GM23338 (cell line): ENCODE measurements around the gene LAMC3. TPM values are rescaled to one million over a fixed set of nuclear protein-coding genes. Genes with fewer than 3 reads are reported as not detected.

Experiments used
- ATAC-seq: fragments of 200-7000 bp; cut with Tn5 transposase; 3 replicates; pipeline ENCODE4 v1.9.1; 2020
- DNase-seq: peaks from one replicate; pipeline ENCODE4 v3.0.0-alpha.2; 2015; ENCODE audit warnings: low spot score
- H2AFZ ChIP-seq: fragments of 200-600 bp; sonication (generic); 2 replicates; pipeline ENCODE4 v1.8.0; 2016; ENCODE audit warnings: antibody characterized with exemption, mild to moderate bottlenecking, moderate library complexity
- H3F3A ChIP-seq: fragments of 200-600 bp; sonication (generic); replicated peaks from 2 replicates; pipeline ENCODE4 v1.8.0; 2017; ENCODE audit warnings: antibody characterized with exemption, mixed run types, low read depth
- H3K27ac ChIP-seq: fragments of 200-600 bp; sonication (generic); 2 replicates; pipeline ENCODE4 v1.6.1; 2016; ENCODE audit warnings: low read depth
- H3K27me3 ChIP-seq: fragments of 200-600 bp; sonication (generic); 2 replicates; pipeline ENCODE4 v1.8.0; 2016; ENCODE audit warnings: mild to moderate bottlenecking, mixed run types, moderate library complexity; ENCODE audit not compliant: insufficient read depth
- H3K36me3 ChIP-seq: fragments of 200-600 bp; sonication (generic); 2 replicates; pipeline ENCODE4 v1.8.0; 2016; ENCODE audit warnings: mild to moderate bottlenecking; ENCODE audit not compliant: insufficient read depth
- H3K4me1 ChIP-seq: fragments of 200-600 bp; sonication (generic); 2 replicates; pipeline ENCODE4 v1.8.0; 2016; ENCODE audit warnings: mild to moderate bottlenecking, moderate library complexity; ENCODE audit not compliant: insufficient read depth
- H3K4me2 ChIP-seq: fragments of 200-600 bp; sonication (generic); 2 replicates; pipeline ENCODE4 v1.7.1; 2017; ENCODE audit warnings: mixed run types
- H3K4me3 ChIP-seq: fragments of 200-600 bp; sonication (generic); 2 replicates; pipeline ENCODE4 v1.6.1; 2016; ENCODE audit warnings: mixed run types
- H3K79me2 ChIP-seq: fragments of 200-600 bp; sonication (generic); replicated peaks from 2 replicates; pipeline ENCODE4 v1.8.0; 2017; ENCODE audit warnings: mild to moderate bottlenecking; ENCODE audit not compliant: insufficient read depth
- H3K9me2 ChIP-seq: fragments of 200-600 bp; sonication (generic); 2 replicates; pipeline ENCODE4 v1.8.0; 2017; ENCODE audit not compliant: insufficient read depth
- H4K20me1 ChIP-seq: fragments of 200-600 bp; sonication (generic); replicated peaks from 2 replicates; pipeline ENCODE4 v1.8.0; 2017; ENCODE audit warnings: mild to moderate bottlenecking; ENCODE audit not compliant: insufficient read depth
- H3K27ac Mint-ChIP-seq: 2 replicates; pipeline ENCODE4 v1.8.0; 2020; ENCODE audit warnings: inconsistent platforms, mild to moderate bottlenecking, moderate library complexity, mixed read lengths
- H3K27me3 Mint-ChIP-seq: 3 replicates; pipeline ENCODE4 v1.8.0; 2022; ENCODE audit warnings: low read depth, mild to moderate bottlenecking, moderate library complexity, mixed read lengths, inconsistent platforms; ENCODE audit not compliant: insufficient read depth, poor library complexity
- H3K36me3 Mint-ChIP-seq: 3 replicates; pipeline ENCODE4 v1.8.0; 2021; ENCODE audit warnings: low read depth, mild to moderate bottlenecking, inconsistent platforms, moderate library complexity, mixed read lengths
- H3K4me1 Mint-ChIP-seq: 3 replicates; pipeline ENCODE4 v1.8.0; 2020; ENCODE audit warnings: mild to moderate bottlenecking, inconsistent platforms, mixed read lengths
- H3K4me3 Mint-ChIP-seq: 3 replicates; pipeline ENCODE4 v1.8.0; 2021; ENCODE audit warnings: moderate library complexity, mild to moderate bottlenecking, inconsistent platforms, mixed read lengths
- H3K9me3 Mint-ChIP-seq: 3 replicates; pipeline ENCODE4 v1.8.0; 2020; ENCODE audit warnings: moderate library complexity, mild to moderate bottlenecking, inconsistent platforms, mixed read lengths
- CREB1 ChIP-seq: fragments of 250-450 bp; sonication (Bioruptor Pico); IDR thresholded peaks from 2 replicates; pipeline ENCODE4 v1.5.0; 2020; ENCODE audit warnings: low read depth, mild to moderate bottlenecking, moderate library complexity
- EZH2 ChIP-seq: fragments of 200-600 bp; sonication (generic); IDR thresholded peaks from one replicate; pipeline ENCODE4 v1.8.0; 2017; ENCODE audit warnings: antibody characterized with exemption, mild to moderate bottlenecking, low read depth; ENCODE audit not compliant: unreplicated experiment
- EZH2phosphoT487 ChIP-seq: fragments of 200-600 bp; sonication (generic); IDR thresholded peaks from one replicate; pipeline ENCODE4 v1.8.1; 2018; ENCODE audit warnings: antibody characterized with exemption; ENCODE audit not compliant: unreplicated experiment
- JUNB ChIP-seq: IDR thresholded peaks from one replicate; pipeline ENCODE4 v1.6.1; 2016; ENCODE audit warnings: antibody characterized with exemption; ENCODE audit not compliant: unreplicated experiment
- NANOG ChIP-seq: IDR thresholded peaks from 2 replicates; pipeline ENCODE4 v1.6.1; 2016; ENCODE audit warnings: antibody characterized with exemption, borderline replicate concordance
- POLR2AphosphoS5 ChIP-seq: IDR thresholded peaks from 2 replicates; pipeline ENCODE4 v1.6.1; 2016; ENCODE audit warnings: antibody characterized with exemption, low read depth
- STAT1 ChIP-seq: IDR thresholded peaks from one replicate; pipeline ENCODE4 v1.6.1; 2016; ENCODE audit warnings: antibody characterized with exemption; ENCODE audit not compliant: unreplicated experiment
- ZNF114 ChIP-seq: fragments of 250-450 bp; sonication (Bioruptor Pico); IDR thresholded peaks from 2 replicates; pipeline ENCODE4 v1.5.0; 2020; ENCODE audit warnings: mild to moderate bottlenecking, moderate library complexity
- ZNF331 ChIP-seq: fragments of 250-450 bp; sonication (Bioruptor Pico); IDR thresholded peaks from 2 replicates; pipeline ENCODE4 v1.5.0; 2020; ENCODE audit warnings: low read depth, mild to moderate bottlenecking, moderate library complexity
- polyA plus RNA-seq: library from polyadenylated mRNA; unstranded; fragments of >200 nt; fragmentation: Nextera tagmentation; extraction: Ambion mirVana; gene quantifications from 2 replicates; pipeline ENCODE4 v1.2.1, GENCODE V29; 2016
- total RNA-seq: library from RNA; depleted of rRNA; stranded (reverse); fragments of >200 nt; shearing (Covaris generic); gene quantifications from 2 replicates; pipeline ENCODE4 v1.2.3, GENCODE V29; 2014
- TF ChIP-seq, protein P1 (sequence below): IDR thresholded peaks from one replicate; pipeline ENCODE4 v1.6.1; 2018; ENCODE audit warnings: antibody characterized with exemption; ENCODE audit not compliant: unreplicated experiment
- TF ChIP-seq, protein P2 (sequence below): IDR thresholded peaks from 2 replicates; pipeline ENCODE4 v1.6.1; 2016; ENCODE audit warnings: antibody characterized with exemption
- TF ChIP-seq, protein P3 (sequence below): fragments of 250-450 bp; sonication (Bioruptor Pico); IDR thresholded peaks from 2 replicates; pipeline ENCODE4 v1.5.0; 2020; ENCODE audit warnings: mild to moderate bottlenecking, moderate library complexity
- TF ChIP-seq, protein P4 (sequence below), 2 experiments: fragments of 200-600 bp in 1 of 2; sonication (generic) in 1 of 2; conservative IDR thresholded peaks; 2 replicates each; pipeline versions ENCODE4 v1.5.1 to v1.6.1; 2016 to 2017; ENCODE audit warnings: antibody characterized with exemption in 2 of 2, low read depth in 2 of 2, mild to moderate bottlenecking in 2 of 2, moderate library complexity in 1 of 2

LAMC3 gene
- total and polyA plus RNA-seq, 2 experiments from 2014 or later, result 9.0 to 27.4 TPM

DNA sequence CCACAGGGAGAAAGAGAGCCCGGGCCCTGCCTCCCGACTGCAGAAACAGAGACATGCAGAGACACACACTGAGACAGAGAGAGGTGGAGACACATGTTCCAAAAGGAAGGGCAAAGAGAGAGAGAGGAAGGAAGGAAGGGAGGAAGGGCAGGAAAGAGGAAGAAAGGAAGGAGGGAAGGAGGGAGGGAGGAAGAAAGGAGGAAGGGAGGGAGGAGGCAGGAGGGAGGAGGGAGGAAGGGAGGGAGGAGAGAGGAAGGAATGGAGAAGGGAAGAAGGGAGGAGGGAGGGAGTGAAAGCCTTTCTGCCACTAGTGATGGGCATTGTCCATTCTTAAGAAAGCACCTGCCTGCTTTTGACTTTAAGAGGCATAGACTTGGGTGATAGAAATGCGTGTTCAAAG, 38.1 kb upstream of the LAMC3 start:
- Histone ChIP-seq H3K4me2 (no peak overlapping the region), H4K20me1 (no peaks in the 10 kb centered on the region), H3K9me2 (no peaks in the 10 kb centered on the region), H3K4me1 (no peaks in the 10 kb centered on the region), H3K79me2 (no peaks in the 10 kb centered on the region), H3F3A (no peaks in the 10 kb centered on the region), H3K4me3 (no peak overlapping the region), H3K27ac (no peak overlapping the region), H3K36me3 (no peaks in the 10 kb centered on the region), H2AFZ (no peak overlapping the region), H3K27me3 (no peaks in the 10 kb centered on the region)
- DNase-seq, result no peak
- TF ChIP-seq, protein P1, sequence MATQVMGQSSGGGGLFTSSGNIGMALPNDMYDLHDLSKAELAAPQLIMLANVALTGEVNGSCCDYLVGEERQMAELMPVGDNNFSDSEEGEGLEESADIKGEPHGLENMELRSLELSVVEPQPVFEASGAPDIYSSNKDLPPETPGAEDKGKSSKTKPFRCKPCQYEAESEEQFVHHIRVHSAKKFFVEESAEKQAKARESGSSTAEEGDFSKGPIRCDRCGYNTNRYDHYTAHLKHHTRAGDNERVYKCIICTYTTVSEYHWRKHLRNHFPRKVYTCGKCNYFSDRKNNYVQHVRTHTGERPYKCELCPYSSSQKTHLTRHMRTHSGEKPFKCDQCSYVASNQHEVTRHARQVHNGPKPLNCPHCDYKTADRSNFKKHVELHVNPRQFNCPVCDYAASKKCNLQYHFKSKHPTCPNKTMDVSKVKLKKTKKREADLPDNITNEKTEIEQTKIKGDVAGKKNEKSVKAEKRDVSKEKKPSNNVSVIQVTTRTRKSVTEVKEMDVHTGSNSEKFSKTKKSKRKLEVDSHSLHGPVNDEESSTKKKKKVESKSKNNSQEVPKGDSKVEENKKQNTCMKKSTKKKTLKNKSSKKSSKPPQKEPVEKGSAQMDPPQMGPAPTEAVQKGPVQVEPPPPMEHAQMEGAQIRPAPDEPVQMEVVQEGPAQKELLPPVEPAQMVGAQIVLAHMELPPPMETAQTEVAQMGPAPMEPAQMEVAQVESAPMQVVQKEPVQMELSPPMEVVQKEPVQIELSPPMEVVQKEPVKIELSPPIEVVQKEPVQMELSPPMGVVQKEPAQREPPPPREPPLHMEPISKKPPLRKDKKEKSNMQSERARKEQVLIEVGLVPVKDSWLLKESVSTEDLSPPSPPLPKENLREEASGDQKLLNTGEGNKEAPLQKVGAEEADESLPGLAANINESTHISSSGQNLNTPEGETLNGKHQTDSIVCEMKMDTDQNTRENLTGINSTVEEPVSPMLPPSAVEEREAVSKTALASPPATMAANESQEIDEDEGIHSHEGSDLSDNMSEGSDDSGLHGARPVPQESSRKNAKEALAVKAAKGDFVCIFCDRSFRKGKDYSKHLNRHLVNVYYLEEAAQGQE, result no peak
- TF ChIP-seq EZH2phosphoT487, result no peak
- TF ChIP-seq, protein P2, sequence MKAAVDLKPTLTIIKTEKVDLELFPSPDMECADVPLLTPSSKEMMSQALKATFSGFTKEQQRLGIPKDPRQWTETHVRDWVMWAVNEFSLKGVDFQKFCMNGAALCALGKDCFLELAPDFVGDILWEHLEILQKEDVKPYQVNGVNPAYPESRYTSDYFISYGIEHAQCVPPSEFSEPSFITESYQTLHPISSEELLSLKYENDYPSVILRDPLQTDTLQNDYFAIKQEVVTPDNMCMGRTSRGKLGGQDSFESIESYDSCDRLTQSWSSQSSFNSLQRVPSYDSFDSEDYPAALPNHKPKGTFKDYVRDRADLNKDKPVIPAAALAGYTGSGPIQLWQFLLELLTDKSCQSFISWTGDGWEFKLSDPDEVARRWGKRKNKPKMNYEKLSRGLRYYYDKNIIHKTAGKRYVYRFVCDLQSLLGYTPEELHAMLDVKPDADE, result no peak
- TF ChIP-seq, protein P3, sequence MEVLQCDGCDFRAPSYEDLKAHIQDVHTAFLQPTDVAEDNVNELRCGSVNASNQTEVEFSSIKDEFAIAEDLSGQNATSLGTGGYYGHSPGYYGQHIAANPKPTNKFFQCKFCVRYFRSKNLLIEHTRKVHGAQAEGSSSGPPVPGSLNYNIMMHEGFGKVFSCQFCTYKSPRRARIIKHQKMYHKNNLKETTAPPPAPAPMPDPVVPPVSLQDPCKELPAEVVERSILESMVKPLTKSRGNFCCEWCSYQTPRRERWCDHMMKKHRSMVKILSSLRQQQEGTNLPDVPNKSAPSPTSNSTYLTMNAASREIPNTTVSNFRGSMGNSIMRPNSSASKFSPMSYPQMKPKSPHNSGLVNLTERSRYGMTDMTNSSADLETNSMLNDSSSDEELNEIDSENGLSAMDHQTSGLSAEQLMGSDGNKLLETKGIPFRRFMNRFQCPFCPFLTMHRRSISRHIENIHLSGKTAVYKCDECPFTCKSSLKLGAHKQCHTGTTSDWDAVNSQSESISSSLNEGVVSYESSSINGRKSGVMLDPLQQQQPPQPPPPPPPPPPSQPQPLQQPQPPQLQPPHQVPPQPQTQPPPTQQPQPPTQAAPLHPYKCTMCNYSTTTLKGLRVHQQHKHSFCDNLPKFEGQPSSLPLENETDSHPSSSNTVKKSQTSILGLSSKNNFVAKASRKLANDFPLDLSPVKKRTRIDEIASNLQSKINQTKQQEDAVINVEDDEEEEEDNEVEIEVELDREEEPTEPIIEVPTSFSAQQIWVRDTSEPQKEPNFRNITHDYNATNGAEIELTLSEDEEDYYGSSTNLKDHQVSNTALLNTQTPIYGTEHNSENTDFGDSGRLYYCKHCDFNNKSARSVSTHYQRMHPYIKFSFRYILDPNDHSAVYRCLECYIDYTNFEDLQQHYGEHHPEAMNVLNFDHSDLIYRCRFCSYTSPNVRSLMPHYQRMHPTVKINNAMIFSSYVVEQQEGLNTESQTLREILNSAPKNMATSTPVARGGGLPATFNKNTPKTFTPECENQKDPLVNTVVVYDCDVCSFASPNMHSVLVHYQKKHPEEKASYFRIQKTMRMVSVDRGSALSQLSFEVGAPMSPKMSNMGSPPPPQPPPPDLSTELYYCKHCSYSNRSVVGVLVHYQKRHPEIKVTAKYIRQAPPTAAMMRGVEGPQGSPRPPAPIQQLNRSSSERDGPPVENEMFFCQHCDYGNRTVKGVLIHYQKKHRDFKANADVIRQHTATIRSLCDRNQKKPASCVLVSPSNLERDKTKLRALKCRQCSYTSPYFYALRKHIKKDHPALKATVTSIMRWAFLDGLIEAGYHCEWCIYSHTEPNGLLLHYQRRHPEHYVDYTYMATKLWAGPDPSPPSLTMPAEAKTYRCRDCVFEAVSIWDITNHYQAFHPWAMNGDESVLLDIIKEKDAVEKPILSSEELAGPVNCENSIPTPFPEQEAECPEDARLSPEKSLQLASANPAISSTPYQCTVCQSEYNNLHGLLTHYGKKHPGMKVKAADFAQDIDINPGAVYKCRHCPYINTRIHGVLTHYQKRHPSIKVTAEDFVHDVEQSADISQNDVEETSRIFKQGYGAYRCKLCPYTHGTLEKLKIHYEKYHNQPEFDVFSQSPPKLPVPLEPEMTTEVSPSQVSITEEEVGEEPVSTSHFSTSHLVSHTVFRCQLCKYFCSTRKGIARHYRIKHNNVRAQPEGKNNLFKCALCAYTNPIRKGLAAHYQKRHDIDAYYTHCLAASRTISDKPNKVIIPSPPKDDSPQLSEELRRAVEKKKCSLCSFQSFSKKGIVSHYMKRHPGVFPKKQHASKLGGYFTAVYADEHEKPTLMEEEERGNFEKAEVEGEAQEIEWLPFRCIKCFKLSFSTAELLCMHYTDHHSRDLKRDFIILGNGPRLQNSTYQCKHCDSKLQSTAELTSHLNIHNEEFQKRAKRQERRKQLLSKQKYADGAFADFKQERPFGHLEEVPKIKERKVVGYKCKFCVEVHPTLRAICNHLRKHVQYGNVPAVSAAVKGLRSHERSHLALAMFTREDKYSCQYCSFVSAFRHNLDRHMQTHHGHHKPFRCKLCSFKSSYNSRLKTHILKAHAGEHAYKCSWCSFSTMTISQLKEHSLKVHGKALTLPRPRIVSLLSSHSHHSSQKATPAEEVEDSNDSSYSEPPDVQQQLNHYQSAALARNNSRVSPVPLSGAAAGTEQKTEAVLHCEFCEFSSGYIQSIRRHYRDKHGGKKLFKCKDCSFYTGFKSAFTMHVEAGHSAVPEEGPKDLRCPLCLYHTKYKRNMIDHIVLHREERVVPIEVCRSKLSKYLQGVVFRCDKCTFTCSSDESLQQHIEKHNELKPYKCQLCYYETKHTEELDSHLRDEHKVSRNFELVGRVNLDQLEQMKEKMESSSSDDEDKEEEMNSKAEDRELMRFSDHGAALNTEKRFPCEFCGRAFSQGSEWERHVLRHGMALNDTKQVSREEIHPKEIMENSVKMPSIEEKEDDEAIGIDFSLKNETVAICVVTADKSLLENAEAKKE (CRISPR knock-in tag), result no peak
- no peak for TF ChIP-seq EZH2
- TF ChIP-seq NANOG, result no peak
- TF ChIP-seq ZNF331 (CRISPR knock-in tag), result no peak
- no peak for TF ChIP-seq STAT1
- TF ChIP-seq, protein P4, sequence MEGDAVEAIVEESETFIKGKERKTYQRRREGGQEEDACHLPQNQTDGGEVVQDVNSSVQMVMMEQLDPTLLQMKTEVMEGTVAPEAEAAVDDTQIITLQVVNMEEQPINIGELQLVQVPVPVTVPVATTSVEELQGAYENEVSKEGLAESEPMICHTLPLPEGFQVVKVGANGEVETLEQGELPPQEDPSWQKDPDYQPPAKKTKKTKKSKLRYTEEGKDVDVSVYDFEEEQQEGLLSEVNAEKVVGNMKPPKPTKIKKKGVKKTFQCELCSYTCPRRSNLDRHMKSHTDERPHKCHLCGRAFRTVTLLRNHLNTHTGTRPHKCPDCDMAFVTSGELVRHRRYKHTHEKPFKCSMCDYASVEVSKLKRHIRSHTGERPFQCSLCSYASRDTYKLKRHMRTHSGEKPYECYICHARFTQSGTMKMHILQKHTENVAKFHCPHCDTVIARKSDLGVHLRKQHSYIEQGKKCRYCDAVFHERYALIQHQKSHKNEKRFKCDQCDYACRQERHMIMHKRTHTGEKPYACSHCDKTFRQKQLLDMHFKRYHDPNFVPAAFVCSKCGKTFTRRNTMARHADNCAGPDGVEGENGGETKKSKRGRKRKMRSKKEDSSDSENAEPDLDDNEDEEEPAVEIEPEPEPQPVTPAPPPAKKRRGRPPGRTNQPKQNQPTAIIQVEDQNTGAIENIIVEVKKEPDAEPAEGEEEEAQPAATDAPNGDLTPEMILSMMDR (conservative IDR thresholded peaks at IDR 0.05; ENCODE audit: low read depth in 2 of 2), result no peak
- no peak for TF ChIP-seq ZNF114 (CRISPR knock-in tag)
- no peak for TF ChIP-seq JUNB
- TF ChIP-seq CREB1 (CRISPR knock-in tag), result no peak
- no peak for TF ChIP-seq POLR2AphosphoS5
- Mint-ChIP-seq H3K4me1 (peaks cover 9% of the 10 kb centered on the region; the same call in 2 of the 3 replicates), H3K4me3 (no peak overlapping the region), H3K36me3 (no peaks in the 10 kb centered on the region; the same call in 2 of the 3 replicates), H3K27ac (no peak overlapping the region), H3K9me3 (no peaks in the 10 kb centered on the region), H3K27me3 (peaks cover 6% of the 10 kb centered on the region)
- ATAC-seq, result no peak
